ENCODE data around the gene ZNF664.
A peak's percentile ranks its signal among the peaks of the same experiment; 100 is the strongest.

ZNF664 gene

GRCh38 chr12:123972457-123973401, at the start of gene ZNF664, which contains the start of gene CCDC92:
TSS of gene ZNF664 (plus strand) at chr12:123973215. CDS start at chr12:124012145, 38,930 bp downstream.
TSS of gene CCDC92 (minus strand) at chr12:123972831. CDS start at chr12:123944305, 28,526 bp downstream.
- peak; percentile 96 to 98 for DNase-seq
- peak within 1 kb of the TSS; percentile 89 to 95 for H3K27ac Mint-ChIP-seq
- H3K27me3 Mint-ChIP-seq = no peaks in the 10 kb centered on the region
- peaks cover 39% of the 10 kb centered on the region for H3K4me1 Mint-ChIP-seq
- ATAC-seq = peak; percentile 91
- H3K9me3 Mint-ChIP-seq = no peaks in the 10 kb centered on the region
- H3K4me3 Mint-ChIP-seq = peak within 1 kb of the TSS; percentile 92 to 96

- H3K4me3 Mint-ChIP-seq = no peak overlapping the region
- H3K27ac Mint-ChIP-seq = no peak overlapping the region
- peaks cover 18% of the 10 kb centered on the region for H3K4me1 Mint-ChIP-seq
- H3K27me3 Mint-ChIP-seq = no peaks in the 10 kb centered on the region
- no peaks in the 10 kb centered on the region for H3K9me3 Mint-ChIP-seq
- ATAC-seq (no peak), DNase-seq (no peak)
Measured at GRCh38 chr12:123923927-123924326, 49.1 kb upstream of the ZNF664 start.

- peaks cover 21% of the 10 kb centered on the region for H3K4me1 Mint-ChIP-seq
- ATAC-seq (no peak), DNase-seq (no peak)
- no peaks in the 10 kb centered on the region for H3K27me3 Mint-ChIP-seq
- no peak overlapping the region for H3K27ac Mint-ChIP-seq
- no peaks in the 10 kb centered on the region for H3K9me3 Mint-ChIP-seq
- no peak overlapping the region for H3K4me3 Mint-ChIP-seq
Measured at GRCh38 chr12:123924539-123924938, 48.5 kb upstream of the ZNF664 start.

- DNase-seq = no peak
- ATAC-seq = no peak
- Mint-ChIP-seq H3K9me3 (no peaks in the 10 kb centered on the region), H3K27ac (no peak overlapping the region), H3K27me3 (peaks cover 15% of the 10 kb centered on the region), H3K4me1 (peaks cover 35% of the 10 kb centered on the region), H3K4me3 (no peak overlapping the region)
Measured at GRCh38 chr12:123928274-123928865, 44.6 kb upstream of the ZNF664 start.

GRCh38 chr12:123928897-123929296, 44.1 kb upstream of the ZNF664 start:
- DNase-seq (no peak), ATAC-seq (no peak)
- peaks cover 20% of the 10 kb centered on the region for H3K27me3 Mint-ChIP-seq
- H3K4me1 Mint-ChIP-seq = peaks cover 40% of the 10 kb centered on the region
- H3K27ac Mint-ChIP-seq = no peak overlapping the region
- H3K4me3 Mint-ChIP-seq = no peak overlapping the region
- H3K9me3 Mint-ChIP-seq = no peaks in the 10 kb centered on the region

GRCh38 chr12:123929946-123930583, 43.0 kb upstream of the ZNF664 start:
- DNase-seq (no peak), ATAC-seq (no peak)
- H3K27ac Mint-ChIP-seq = no peak overlapping the region
- H3K9me3 Mint-ChIP-seq = no peaks in the 10 kb centered on the region
- H3K4me3 Mint-ChIP-seq = no peak overlapping the region
- H3K4me1 Mint-ChIP-seq = peaks cover 44% of the 10 kb centered on the region
- peaks cover 20% of the 10 kb centered on the region for H3K27me3 Mint-ChIP-seq

- H3K4me1 Mint-ChIP-seq = peaks cover 49% of the 10 kb centered on the region
- peak overlapping the region in 1 of 2 donors; percentile 44 for H3K27ac Mint-ChIP-seq
- peak overlapping the region; percentile 13 to 58 for H3K4me3 Mint-ChIP-seq
- H3K27me3 Mint-ChIP-seq = peaks cover 20% of the 10 kb centered on the region
- peak; percentile 61 for ATAC-seq
- no peak for DNase-seq
- no peaks in the 10 kb centered on the region for H3K9me3 Mint-ChIP-seq
Measured at GRCh38 chr12:123931686-123932321, 41.2 kb upstream of the ZNF664 start.

GRCh38 chr12:123933214-123933613, 39.8 kb upstream of the ZNF664 start:
- Mint-ChIP-seq H3K4me1 (peaks cover 60% of the 10 kb centered on the region), H3K27ac (no peak overlapping the region), H3K9me3 (no peaks in the 10 kb centered on the region), H3K4me3 (no peak overlapping the region), H3K27me3 (peaks cover 20% of the 10 kb centered on the region)
- no peak for DNase-seq
- ATAC-seq = no peak

- ATAC-seq = no peak
- Mint-ChIP-seq H3K4me1 (peaks cover 62% of the 10 kb centered on the region), H3K9me3 (no peaks in the 10 kb centered on the region), H3K27me3 (peaks cover 20% of the 10 kb centered on the region), H3K4me3 (no peak overlapping the region), H3K27ac (no peak overlapping the region)
- no peak for DNase-seq
Measured at GRCh38 chr12:123934016-123934620, 38.9 kb upstream of the ZNF664 start.

- no peak overlapping the region for H3K27ac Mint-ChIP-seq
- H3K4me3 Mint-ChIP-seq = no peak overlapping the region
- no peak for ATAC-seq
Measured at GRCh38 chr12:123934829-123935228, 38.2 kb upstream of the ZNF664 start.

GRCh38 chr12:123935956-123936355, 37.1 kb upstream of the ZNF664 start:
- no peak for ATAC-seq
- Mint-ChIP-seq H3K27me3 (peaks cover 20% of the 10 kb centered on the region), H3K27ac (no peak overlapping the region), H3K9me3 (no peaks in the 10 kb centered on the region), H3K4me1 (peaks cover 62% of the 10 kb centered on the region), H3K4me3 (no peak overlapping the region)
- no peak for DNase-seq

More at GRCh38 chr12:123934829-123935228, 38.2 kb upstream of the ZNF664 start:
- Mint-ChIP-seq H3K27me3 (peaks cover 20% of the 10 kb centered on the region), H3K9me3 (no peaks in the 10 kb centered on the region), H3K4me1 (peaks cover 61% of the 10 kb centered on the region)
- no peak for DNase-seq

- Mint-ChIP-seq H3K27me3 (peaks cover 18% of the 10 kb centered on the region), H3K4me1 (peaks cover 59% of the 10 kb centered on the region), H3K27ac (peak overlapping the region; percentile 3 to 45), H3K4me3 (no peak overlapping the region), H3K9me3 (no peaks in the 10 kb centered on the region)
- ATAC-seq (no peak), DNase-seq (no peak)
Measured at GRCh38 chr12:123936471-123936870, 36.5 kb upstream of the ZNF664 start.

- Mint-ChIP-seq H3K4me1 (peaks cover 52% of the 10 kb centered on the region), H3K27me3 (peaks cover 13% of the 10 kb centered on the region), H3K27ac (peak overlapping the region; percentile 50 to 95), H3K4me3 (peak overlapping the region; percentile 70 to 74), H3K9me3 (no peaks in the 10 kb centered on the region)
- no peak for DNase-seq
- ATAC-seq = no peak
Measured at GRCh38 chr12:123936956-123937706, 35.9 kb upstream of the ZNF664 start.
